Natural killer cell treated with Interleukin-12 subunit alpha and Interleukin-12 subunit beta and Interleukin-15 and Interleukin-18, amount 100 ng/mL, for 72 hours (primary cell): ENCODE results near the gene SUSD5. TPM values are rescaled to one million over a fixed set of nuclear protein-coding genes. Genes with fewer than 3 reads are reported as not detected.
"Not testable (repeated sequence)": the region's sequence is repeated elsewhere in the genome, so short reads cannot be mapped to it uniquely, and the experiment has no call there.

Experiments used
- ATAC-seq, 2 donors: fragments of 150-1000 bp; cut with Tn5 transposase in 1 of 2; sonication (Bioruptor Pico), chemical (Tn5 transposase) in 1 of 2; 2 replicates each; pipeline ENCODE4 v1.10.0; 2021
- DNase-seq: peaks from one replicate; pipeline ENCODE4 v3.0.0; 2022; ENCODE audit warnings: low spot score
- H3K27ac Mint-ChIP-seq, 2 donors: 1 replicate in 1 of 2; 2 replicates in 1 of 2; pipeline ENCODE4 v1.8.0; 2022; ENCODE audit warnings: mixed read lengths in 2 of 2, mild to moderate bottlenecking in 1 of 2, moderate library complexity in 1 of 2
- H3K27me3 Mint-ChIP-seq, 2 donors: 1 replicate in 1 of 2; 2 replicates in 1 of 2; pipeline ENCODE4 v1.8.0; 2022; ENCODE audit warnings: mixed read lengths in 2 of 2
- H3K36me3 Mint-ChIP-seq: one replicate; pipeline ENCODE4 v1.8.0; 2022; ENCODE audit warnings: mixed read lengths
- H3K4me1 Mint-ChIP-seq, 2 donors: 1 replicate in 1 of 2; 2 replicates in 1 of 2; pipeline ENCODE4 v1.8.0; 2022; ENCODE audit warnings: low read depth in 2 of 2, mixed read lengths in 2 of 2, mild to moderate bottlenecking in 1 of 2
- H3K4me3 Mint-ChIP-seq: one replicate; pipeline ENCODE4 v1.8.0; 2022; ENCODE audit warnings: mixed read lengths
- H3K9me3 Mint-ChIP-seq: 2 replicates; pipeline ENCODE4 v1.8.0; 2022; ENCODE audit warnings: mixed read lengths
- total RNA-seq, 2 donors: library from RNA; stranded (reverse); gene quantifications; one replicate each; pipeline ENCODE4 v1.2.3, GENCODE V29; 2022

The SUSD5 gene
- total RNA-seq, 2 donors from 2014 or later: not detected

- Mint-ChIP-seq H3K27me3 (peaks cover 33 to 50% of the 10 kb centered on the region in 2 donors), H3K36me3 (no peaks in the 10 kb centered on the region), H3K27ac (no peak overlapping the region), H3K9me3 (no peaks in the 10 kb centered on the region), H3K4me3 (no peak overlapping the region), H3K4me1 (no peaks in the 10 kb centered on the region)
- DNase-seq (no peak), ATAC-seq (no peak)
Observed at GRCh38 chr3:33219175-33219487, 521 bp upstream of the SUSD5 start.

- H3K27me3 Mint-ChIP-seq: peaks cover 33 to 51% of the 10 kb centered on the region in 2 donors
- no peak for ATAC-seq
- H3K4me1 Mint-ChIP-seq: no peaks in the 10 kb centered on the region
- H3K9me3 Mint-ChIP-seq: no peaks in the 10 kb centered on the region
- H3K4me3 Mint-ChIP-seq: no peak overlapping the region
- no peaks in the 10 kb centered on the region for H3K36me3 Mint-ChIP-seq
- no peak overlapping the region for H3K27ac Mint-ChIP-seq
- DNase-seq: no peak
Observed at GRCh38 chr3:33217866-33218445, 654 bp downstream of the SUSD5 start.

GRCh38 chr3:33215739-33216138 lies 2.9 kb downstream of the SUSD5 start:
- Mint-ChIP-seq H3K4me1 (no peaks in the 10 kb centered on the region), H3K27me3 (peaks cover 29 to 56% of the 10 kb centered on the region in 2 donors), H3K36me3 (no peaks in the 10 kb centered on the region), H3K27ac (no peak overlapping the region), H3K4me3 (no peak overlapping the region), H3K9me3 (no peaks in the 10 kb centered on the region)
- ATAC-seq (no peak), DNase-seq (no peak)

- H3K4me3 Mint-ChIP-seq: no peak overlapping the region
- no peak overlapping the region for H3K27ac Mint-ChIP-seq
- no peaks in the 10 kb centered on the region for H3K4me1 Mint-ChIP-seq
- DNase-seq (no peak), ATAC-seq (no peak)
- H3K9me3 Mint-ChIP-seq: peaks cover 8% of the 10 kb centered on the region
- H3K27me3 Mint-ChIP-seq: peaks cover 28 to 65% of the 10 kb centered on the region in 2 donors
- peaks cover 11% of the 10 kb centered on the region for H3K36me3 Mint-ChIP-seq
Observed at GRCh38 chr3:33212406-33212805, 6.2 kb downstream of the SUSD5 start.

GRCh38 chr3:33211444-33211843 lies 7.2 kb downstream of the SUSD5 start:
- H3K27me3 Mint-ChIP-seq: peaks cover 25 to 59% of the 10 kb centered on the region in 2 donors
- DNase-seq (no peak), ATAC-seq (no peak)
- no peak overlapping the region for H3K27ac Mint-ChIP-seq
- peaks cover 11% of the 10 kb centered on the region for H3K36me3 Mint-ChIP-seq
- H3K9me3 Mint-ChIP-seq: peaks cover 8% of the 10 kb centered on the region
- H3K4me3 Mint-ChIP-seq: no peak overlapping the region
- no peaks in the 10 kb centered on the region for H3K4me1 Mint-ChIP-seq

- Mint-ChIP-seq H3K4me3 (no peak overlapping the region), H3K27ac (no peak overlapping the region), H3K9me3 (peaks cover 8% of the 10 kb centered on the region), H3K27me3 (peaks cover 14 to 38% of the 10 kb centered on the region in 2 donors), H3K36me3 (peaks cover 11% of the 10 kb centered on the region), H3K4me1 (no peaks in the 10 kb centered on the region)
- ATAC-seq: no peak
- DNase-seq: no peak
Observed at GRCh38 chr3:33209357-33209756, 9.3 kb downstream of the SUSD5 start.

- Mint-ChIP-seq H3K36me3 (no peaks in the 10 kb centered on the region), H3K4me1 (no peaks in the 10 kb centered on the region), H3K27ac (no peak overlapping the region), H3K27me3 (peaks cover 13 to 26% of the 10 kb centered on the region in 2 donors), H3K4me3 (no peak overlapping the region), H3K9me3 (no peaks in the 10 kb centered on the region)
- DNase-seq: no peak
- ATAC-seq: no peak
Observed at GRCh38 chr3:33202711-33203457, 15.7 kb downstream of the SUSD5 start.

GRCh38 chr3:33201195-33201594 lies 17.4 kb downstream of the SUSD5 start:
- Mint-ChIP-seq H3K4me1 (no peaks in the 10 kb centered on the region), H3K27ac (no peak overlapping the region), H3K36me3 (no peaks in the 10 kb centered on the region), H3K9me3 (no peaks in the 10 kb centered on the region), H3K4me3 (no peak overlapping the region), H3K27me3 (peaks cover 10 to 18% of the 10 kb centered on the region in 2 donors)
- ATAC-seq (no peak), DNase-seq (no peak)

- peaks cover 7 to 22% of the 10 kb centered on the region in 2 donors for H3K27me3 Mint-ChIP-seq
- ATAC-seq: no peak
- H3K27ac Mint-ChIP-seq: no peak overlapping the region
- no peaks in the 10 kb centered on the region for H3K9me3 Mint-ChIP-seq
- H3K4me1 Mint-ChIP-seq: no peaks in the 10 kb centered on the region
- H3K36me3 Mint-ChIP-seq: no peaks in the 10 kb centered on the region
- H3K4me3 Mint-ChIP-seq: no peak overlapping the region
- no peak for DNase-seq
Observed at GRCh38 chr3:33196538-33196937, 22.1 kb downstream of the SUSD5 start.

- no peaks in the 10 kb centered on the region for H3K4me1 Mint-ChIP-seq
- H3K9me3 Mint-ChIP-seq: no peaks in the 10 kb centered on the region
- H3K36me3 Mint-ChIP-seq: no peaks in the 10 kb centered on the region
- H3K4me3 Mint-ChIP-seq: no peak overlapping the region
- no peak overlapping the region for H3K27ac Mint-ChIP-seq
- no peak for ATAC-seq
- peaks cover 9 to 21% of the 10 kb centered on the region in 2 donors for H3K27me3 Mint-ChIP-seq
- DNase-seq: no peak
Observed at GRCh38 chr3:33194303-33194702, 24.3 kb downstream of the SUSD5 start.

- ATAC-seq (no peak), DNase-seq (no peak)
- H3K9me3 Mint-ChIP-seq: no peaks in the 10 kb centered on the region
- no peak overlapping the region for H3K27ac Mint-ChIP-seq
- no peaks in the 10 kb centered on the region for H3K4me1 Mint-ChIP-seq
- no peak overlapping the region for H3K4me3 Mint-ChIP-seq
- H3K27me3 Mint-ChIP-seq: peaks cover 21 to 35% of the 10 kb centered on the region in 2 donors
- no peaks in the 10 kb centered on the region for H3K36me3 Mint-ChIP-seq
Observed at GRCh38 chr3:33187368-33187634, 31.3 kb downstream of the SUSD5 start.

GRCh38 chr3:33186524-33187367 lies 31.9 kb downstream of the SUSD5 start:
- DNase-seq (no peak), ATAC-seq (no peak)
- Mint-ChIP-seq H3K4me3 (no peak overlapping the region), H3K27me3 (peaks cover 21 to 35% of the 10 kb centered on the region in 2 donors), H3K36me3 (no peaks in the 10 kb centered on the region), H3K27ac (no peak overlapping the region), H3K4me1 (no peaks in the 10 kb centered on the region), H3K9me3 (no peaks in the 10 kb centered on the region)

- H3K4me1 Mint-ChIP-seq: no peaks in the 10 kb centered on the region
- ATAC-seq: no peak
- no peak overlapping the region for H3K4me3 Mint-ChIP-seq
Observed at GRCh38 chr3:33184863-33185262, 33.7 kb downstream of the SUSD5 start.

GRCh38 chr3:33181641-33182040 lies 37.0 kb downstream of the SUSD5 start:
- not testable (repeated sequence) for H3K36me3 Mint-ChIP-seq, DNase-seq, H3K9me3 Mint-ChIP-seq, ATAC-seq, H3K4me1 Mint-ChIP-seq, H3K27ac Mint-ChIP-seq, H3K4me3 Mint-ChIP-seq
- peaks cover 18 to 21% of the 10 kb centered on the region in 2 donors for H3K27me3 Mint-ChIP-seq

More at GRCh38 chr3:33184863-33185262, 33.7 kb downstream of the SUSD5 start:
- DNase-seq: no peak
- no peaks in the 10 kb centered on the region for H3K36me3 Mint-ChIP-seq
- peaks cover 21 to 35% of the 10 kb centered on the region in 2 donors for H3K27me3 Mint-ChIP-seq
- H3K9me3 Mint-ChIP-seq: no peaks in the 10 kb centered on the region
- H3K27ac Mint-ChIP-seq: no peak overlapping the region
